HG03045 (cell line): ENCODE results near the gene NSFL1C.
"Not testable (repeated sequence)": the region's sequence is repeated elsewhere in the genome, so short reads cannot be mapped to it uniquely, and the experiment has no call there.

ENCODE experiments used
- ATAC-seq: cut with Tn5 transposase; IDR thresholded peaks from one replicate; pipeline ENCODE4 v1.9.1; 2021; ENCODE audit warnings: mild to moderate bottlenecking, moderate library complexity; ENCODE audit not compliant: unreplicated experiment

Gene NSFL1C

GRCh38 chr20:1427457-1428054 lies 39.1 kb downstream of the NSFL1C start:
- no peak for ATAC-seq

- no peak for ATAC-seq
These were observed 40.3 kb downstream of the NSFL1C start for GRCh38 chr20:1426231-1426849.

- no peak for ATAC-seq
These were observed 42.3 kb downstream of the NSFL1C start for GRCh38 chr20:1424336-1424735.

DNA sequence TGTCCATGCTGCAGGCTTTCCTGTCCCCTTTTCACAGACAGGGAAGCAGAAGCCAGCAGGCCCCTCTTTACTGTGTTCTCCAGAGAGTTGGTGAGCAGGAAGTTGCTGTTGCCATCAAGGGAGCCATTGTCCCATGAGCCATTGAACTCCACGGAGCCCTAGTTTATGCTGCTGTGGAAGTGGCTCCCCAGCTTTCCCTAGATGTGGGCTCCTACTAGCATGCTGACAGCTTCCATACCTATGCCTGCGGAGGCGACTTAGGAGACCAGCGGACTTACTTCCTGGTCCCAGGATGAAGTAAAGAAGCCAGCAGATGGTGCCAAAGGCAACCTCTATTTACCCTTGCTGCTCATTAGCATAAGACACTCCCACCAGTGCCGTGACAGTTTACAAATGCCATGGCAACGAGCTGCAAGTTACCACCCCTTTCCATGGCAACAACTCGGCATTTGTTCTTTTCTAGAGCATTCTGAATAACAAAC lies 43.0 kb downstream of the NSFL1C start:
- no peak for ATAC-seq

- ATAC-seq = no peak
These were observed 43.4 kb downstream of the NSFL1C start for GRCh38 chr20:1423206-1423605.

DNA sequence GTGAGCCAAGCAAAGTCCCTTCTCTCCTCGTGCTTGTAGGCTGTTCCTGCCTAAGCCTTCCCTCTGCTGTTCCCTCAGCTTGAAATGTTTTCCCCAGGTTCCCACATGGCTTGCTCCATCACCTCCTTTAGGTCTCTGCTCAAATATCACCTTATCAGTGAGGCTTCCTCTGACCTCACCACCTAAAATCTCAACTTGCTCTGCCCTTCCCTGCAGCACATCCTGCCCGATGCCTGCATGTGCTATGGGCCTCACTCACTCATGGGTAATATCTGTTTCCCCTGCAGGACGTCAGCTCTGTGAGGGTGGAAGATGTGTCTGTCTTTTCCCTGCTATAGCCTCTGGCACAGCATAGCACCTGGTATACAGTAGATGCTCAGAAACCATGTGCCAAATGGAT lies 43.9 kb downstream of the NSFL1C start:
- ATAC-seq = no peak

GRCh38 chr20:1420066-1420465 lies 46.6 kb downstream of the NSFL1C start:
- no peak for ATAC-seq

DNA sequence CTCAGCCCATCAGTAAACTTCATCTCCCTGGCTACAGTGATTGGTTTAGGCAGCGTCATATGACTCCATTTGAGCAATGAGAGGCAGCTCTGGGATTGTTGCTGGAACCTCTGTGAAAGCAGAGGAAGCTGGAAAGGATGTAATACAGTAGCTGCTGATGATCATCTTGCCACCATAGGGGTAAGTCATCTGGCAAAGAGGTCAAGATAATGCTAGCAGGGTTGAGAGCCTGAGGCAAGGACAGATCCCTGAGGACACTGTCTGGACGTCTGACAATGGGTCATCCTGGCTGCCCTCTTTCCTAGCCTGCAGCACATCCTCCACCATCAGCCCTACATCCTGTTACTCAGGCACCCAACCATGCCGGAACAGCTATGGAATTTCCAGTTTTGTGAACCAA lies 48.3 kb downstream of the NSFL1C start:
- ATAC-seq = no peak

GRCh38 chr20:1417790-1418189 lies 48.9 kb downstream of the NSFL1C start:
- ATAC-seq = no peak

DNA sequence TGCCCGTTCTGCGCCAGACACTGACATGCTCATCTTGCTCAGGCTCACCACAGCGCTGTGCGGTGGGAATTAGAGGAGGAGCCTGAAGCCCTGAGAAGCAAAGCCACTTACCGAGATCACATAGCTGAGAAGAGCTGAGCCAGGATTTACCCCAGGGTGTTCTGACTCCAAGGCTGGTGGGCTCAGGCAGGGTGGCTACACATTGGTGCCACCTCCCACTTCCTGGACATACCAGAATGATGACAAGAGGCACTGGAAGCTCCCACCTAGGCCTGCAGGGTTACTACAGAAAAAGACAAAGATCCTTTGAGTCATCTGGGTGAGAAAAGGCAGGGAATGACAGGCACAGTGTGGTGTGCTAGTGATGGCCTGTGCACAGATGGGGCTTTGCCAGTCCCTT lies 49.4 kb downstream of the NSFL1C start:
- ATAC-seq = no peak

GRCh38 chr20:1415667-1416468 lies 50.8 kb downstream of the NSFL1C start:
- ATAC-seq = no peak

DNA sequence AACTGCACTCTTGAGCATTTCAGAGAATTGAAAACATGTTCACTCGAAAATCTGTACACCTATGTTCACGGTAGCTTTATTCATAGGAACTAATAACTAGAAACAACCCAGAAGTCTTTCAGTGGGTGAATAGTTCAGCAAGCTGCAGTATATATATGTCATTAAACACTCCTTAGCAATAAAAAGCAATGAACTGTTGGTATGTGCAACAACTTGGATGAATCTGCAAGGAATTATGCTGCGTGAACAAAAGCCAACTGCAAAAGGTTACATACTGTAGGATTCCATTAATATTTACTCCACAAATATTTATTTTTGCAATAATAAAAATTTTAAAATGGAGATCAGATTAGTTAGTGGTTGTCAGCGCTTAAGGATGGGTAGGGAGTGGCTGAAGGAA lies 51.7 kb downstream of the NSFL1C start:
- no peak for ATAC-seq

DNA sequence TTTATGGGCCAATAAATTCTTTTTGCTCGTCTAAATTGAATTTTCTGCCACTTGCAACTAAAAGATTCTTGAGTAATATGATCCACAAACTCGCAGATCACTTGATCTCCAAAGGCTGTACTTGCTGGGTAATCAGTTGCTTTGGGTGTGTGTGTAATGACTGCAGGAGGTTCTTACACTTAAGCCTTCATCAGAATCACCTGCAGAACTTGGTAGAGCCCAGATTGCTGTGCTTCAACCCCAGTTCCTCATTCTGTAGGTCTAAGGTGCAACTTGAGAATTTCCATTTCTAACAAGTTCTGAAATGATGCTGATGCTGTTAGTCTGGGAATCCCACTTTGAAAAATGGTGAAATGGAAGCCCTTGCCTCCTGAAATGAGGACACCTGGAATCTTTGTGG lies 60.8 kb downstream of the NSFL1C start:
- ATAC-seq = no peak

- ATAC-seq = no peak
These were observed 63.0 kb downstream of the NSFL1C start for GRCh38 chr20:1403624-1404023.

DNA sequence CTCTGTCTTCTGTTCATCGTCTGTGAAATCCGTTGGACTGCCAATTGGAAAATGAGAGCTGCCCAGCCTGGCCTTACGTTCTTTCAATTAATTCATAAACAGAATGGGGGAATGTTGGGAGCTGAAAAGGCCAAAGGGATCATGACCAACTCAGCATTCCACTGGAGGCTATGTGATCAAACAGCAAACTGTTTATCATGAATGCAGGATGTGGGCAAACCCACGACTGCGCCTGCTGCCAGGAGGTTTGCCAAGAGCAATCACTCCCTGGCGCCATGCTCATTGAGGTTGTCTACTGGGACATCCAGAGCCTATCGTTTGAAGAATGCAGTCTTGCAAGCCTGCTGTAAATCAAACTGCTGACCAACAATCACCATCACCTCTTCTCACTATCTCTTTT lies 64.5 kb downstream of the NSFL1C start:
- no peak for ATAC-seq

DNA sequence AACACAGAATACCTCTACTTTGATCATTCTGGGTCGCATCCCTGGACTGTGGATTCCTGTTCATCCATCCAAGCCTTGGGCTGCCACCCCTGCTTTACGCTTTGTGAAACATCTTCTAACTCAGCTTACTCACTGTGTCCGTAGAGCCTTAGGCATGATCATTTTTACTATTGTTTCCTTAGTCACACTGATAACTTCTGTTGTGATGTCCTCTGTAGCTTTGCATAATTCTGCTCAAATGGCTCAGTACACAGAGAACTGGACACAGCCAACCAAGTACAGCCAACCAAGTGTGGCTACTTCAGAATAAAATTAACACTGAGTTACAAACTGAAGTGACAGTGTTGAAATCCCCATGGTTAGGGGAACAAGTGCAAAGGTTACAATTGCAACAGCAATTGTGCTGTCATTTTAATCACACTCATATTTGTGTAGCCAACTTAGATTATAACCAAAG lies 65.2 kb downstream of the NSFL1C start:
- ATAC-seq = no peak

GRCh38 chr20:1399678-1400366 lies 66.8 kb downstream of the NSFL1C start:
- not testable (repeated sequence) for ATAC-seq

DNA sequence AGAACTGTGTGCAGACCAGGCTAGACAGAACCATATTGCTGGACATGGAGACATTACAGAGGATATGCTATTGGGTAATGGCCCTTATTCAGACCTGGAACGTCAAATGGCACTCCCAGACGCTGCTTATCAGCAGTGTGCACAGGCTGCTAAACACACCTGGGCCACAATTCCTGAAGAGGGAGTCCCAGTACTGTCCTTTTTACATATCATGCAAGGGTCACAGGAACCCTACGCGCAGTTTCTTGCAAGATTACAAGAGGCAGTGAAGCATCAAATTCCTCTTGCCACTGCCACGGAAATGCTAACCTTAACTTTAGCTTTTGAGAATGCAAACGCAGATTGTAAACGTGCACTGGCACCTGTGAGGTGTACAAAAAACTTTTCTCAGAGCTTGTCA lies 68.5 kb downstream of the NSFL1C start:
- not testable (repeated sequence) for ATAC-seq

GRCh38 chr20:1397710-1398109 lies 68.9 kb downstream of the NSFL1C start:
- ATAC-seq = no peak

DNA sequence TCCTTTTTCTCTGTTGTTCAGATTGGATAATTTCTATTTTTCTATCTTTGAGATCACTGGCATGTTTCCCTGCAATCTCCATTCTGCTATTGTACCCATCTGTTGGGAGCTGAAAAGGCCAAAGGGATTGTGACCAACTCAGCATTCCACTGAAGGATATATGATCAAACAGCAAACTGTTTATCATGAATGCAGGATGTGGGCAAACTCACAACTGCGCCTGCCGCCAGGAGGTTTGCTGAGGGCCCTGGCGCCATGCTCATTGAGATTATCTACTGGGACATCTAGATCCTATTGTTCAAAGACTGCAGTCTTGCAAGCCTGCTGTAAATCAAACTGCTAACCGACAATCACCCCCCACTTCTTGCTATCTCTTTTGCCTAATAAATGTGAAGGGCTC lies 69.9 kb downstream of the NSFL1C start:
- no peak for ATAC-seq

- ATAC-seq = no peak
These were observed 70.4 kb downstream of the NSFL1C start for GRCh38 chr20:1396264-1396663.
